IMR-90 (cell line): ENCODE data around the gene SPEG. TPM values are rescaled to one million over a fixed set of nuclear protein-coding genes. Genes with fewer than 3 reads are reported as not detected.

ENCODE experiments used
- ATAC-seq: fragments of 200-7000 bp; cut with Tn5 transposase; 2 replicates; pipeline ENCODE4 v1.9.1; 2020; ENCODE audit warnings: low read depth, mild to moderate bottlenecking, moderate library complexity
- BruUV-seq: library from RNA; stranded (reverse); fragments of 400-500 nt; replicated peaks from 2 replicates; lab custom pipeline; 2021; lab: Mats Ljungman, UMichigan
- CTCF ChIA-PET: fragments of 300-600 bp; formaldehyde crosslinking; extraction: SDS; loops from one replicate; lab custom pipeline; 2021; ENCODE audit warnings: antibody characterized with exemption; lab: Yijun Ruan, JAX
- POLR2A ChIA-PET: fragments of 300-600 bp; sonication (Branson Sonifier 250); formaldehyde crosslinking; loops from one replicate; lab custom pipeline; 2022; ENCODE audit warnings: antibody characterized with exemption; ENCODE audit not compliant: unreplicated experiment; lab: Charles Lee
- DNase-seq: peaks from one replicate; pipeline ENCODE4 v3.0.0; 2013
- H2AFZ ChIP-seq: replicated peaks from 2 replicates; pipeline ENCODE3; 2013; ENCODE audit warnings: low read length, mild to moderate bottlenecking; ENCODE audit not compliant: poor library complexity
- H2AK5ac ChIP-seq: 2 replicates; pipeline ENCODE4 v1.6.1; 2013; ENCODE audit warnings: low read depth, low read length, inconsistent platforms
- H2AK9ac ChIP-seq: replicated peaks from 2 replicates; pipeline ENCODE3; 2013; ENCODE audit warnings: mild to moderate bottlenecking, low read depth, low read length, moderate library complexity; ENCODE audit not compliant: poor library complexity
- H2BK120ac ChIP-seq: 2 replicates; pipeline ENCODE4 v1.6.1; 2013; ENCODE audit warnings: low read depth, low read length, inconsistent platforms
- H2BK15ac ChIP-seq: 3 replicates; pipeline ENCODE4 v1.6.1; 2013; ENCODE audit warnings: low read depth, low read length, inconsistent platforms
- H2BK20ac ChIP-seq: 2 replicates; pipeline ENCODE4 v1.6.1; 2013; ENCODE audit warnings: low read depth, mild to moderate bottlenecking, inconsistent platforms, low read length, moderate library complexity
- H2BK5ac ChIP-seq: 2 replicates; pipeline ENCODE4 v1.6.1; 2013; ENCODE audit warnings: mild to moderate bottlenecking, low read depth, low read length, inconsistent platforms; ENCODE audit not compliant: poor library complexity, severe bottlenecking
- H3K14ac ChIP-seq: replicated peaks from 2 replicates; pipeline ENCODE4 v1.6.1; 2013; ENCODE audit warnings: low read depth, low read length, inconsistent platforms
- H3K18ac ChIP-seq: 2 replicates; pipeline ENCODE4 v1.6.1; 2013; ENCODE audit warnings: low read depth, low read length, control low read depth
- H3K23ac ChIP-seq: 2 replicates; pipeline ENCODE4 v1.6.1; 2013; ENCODE audit warnings: low read depth, low read length, inconsistent platforms
- H3K27ac ChIP-seq: 2 replicates; pipeline ENCODE4 v1.5.1; 2013; ENCODE audit warnings: mild to moderate bottlenecking, control low read depth, low read length; ENCODE audit not compliant: insufficient read depth
- H3K27me3 ChIP-seq: 2 replicates; pipeline ENCODE4 v1.6.1; 2013; ENCODE audit warnings: low read length; ENCODE audit not compliant: control insufficient read depth, insufficient read depth
- H3K36me3 ChIP-seq: 2 replicates; pipeline ENCODE4 v1.6.1; 2013; ENCODE audit warnings: low read length, mixed read lengths; ENCODE audit not compliant: control insufficient read depth, insufficient read depth
- H3K4ac ChIP-seq: 2 replicates; pipeline ENCODE4 v1.6.1; 2013; ENCODE audit warnings: low read depth, low read length, inconsistent platforms
- H3K4me1 ChIP-seq: 2 replicates; pipeline ENCODE4 v1.6.1; 2013; ENCODE audit warnings: low read length, mixed read lengths; ENCODE audit not compliant: control insufficient read depth, insufficient read depth
- H3K4me2 ChIP-seq: 2 replicates; pipeline ENCODE4 v1.6.1; 2013; ENCODE audit warnings: low read depth, mild to moderate bottlenecking, control low read depth, low read length, moderate library complexity
- H3K4me3 ChIP-seq: 2 replicates; pipeline ENCODE4 v1.5.1; 2013; ENCODE audit warnings: low read depth, mild to moderate bottlenecking, control low read depth, low read length, moderate library complexity; ENCODE audit not compliant: insufficient read depth
- H3K56ac ChIP-seq: 2 replicates; pipeline ENCODE4 v1.6.1; 2013; ENCODE audit warnings: low read length, inconsistent platforms; ENCODE audit not compliant: insufficient read depth; ENCODE audit errors: extremely low read depth
- H3K79me1 ChIP-seq, 2 experiments: 2 replicates each; pipeline ENCODE4 v1.6.1; 2013; ENCODE audit warnings: low read length in 2 of 2, inconsistent platforms in 1 of 2, low read depth in 1 of 2
- H3K9ac ChIP-seq: 2 replicates; pipeline ENCODE4 v1.6.1; 2013; ENCODE audit warnings: low read depth, low read length, control low read depth
- H3K9me1 ChIP-seq: 2 replicates; pipeline ENCODE4 v1.6.1; 2013; ENCODE audit warnings: low read length, inconsistent platforms; ENCODE audit not compliant: insufficient read depth
- H3K9me3 ChIP-seq: 2 replicates; pipeline ENCODE4 v1.6.1; 2013; ENCODE audit warnings: low read length; ENCODE audit not compliant: control insufficient read depth, insufficient read depth
- H4K20me1 ChIP-seq: 2 replicates; pipeline ENCODE4 v1.6.1; 2013; ENCODE audit warnings: low read length, inconsistent platforms; ENCODE audit not compliant: insufficient read depth
- H4K5ac ChIP-seq: 2 replicates; pipeline ENCODE4 v1.6.1; 2013; ENCODE audit warnings: mild to moderate bottlenecking, low read depth, low read length, control low read depth
- H4K8ac ChIP-seq, 2 experiments: 2 replicates each; pipeline ENCODE4 v1.6.1; 2013; ENCODE audit warnings: low read depth in 2 of 2, low read length in 2 of 2, control low read depth in 1 of 2, inconsistent platforms in 1 of 2
- H4K91ac ChIP-seq: 2 replicates; pipeline ENCODE4 v1.6.1; 2013; ENCODE audit warnings: low read depth, low read length, inconsistent platforms; ENCODE audit not compliant: insufficient read depth
- FOS ChIP-seq: fragments of 150-350 bp; IDR thresholded peaks from 2 replicates; pipeline ENCODE4 v1.6.1; 2016; ENCODE audit warnings: low read depth, low read length
- RAD21 ChIP-seq: IDR thresholded peaks from 2 replicates; pipeline ENCODE4 v1.6.1; 2012; ENCODE audit warnings: low read length, improper control_type of control experiment
- WGBS, 2 experiments: methylation state at CpG; one replicate each; pipeline versions ENCODE4 v1.1.5 to v1.1.7; 2013; ENCODE audit warnings: missing lambda C conversion rate in 2 of 2; ENCODE audit not compliant: insufficient read length in 1 of 2; ENCODE audit errors: extremely low coverage in 2 of 2; 5-methylcytosine and 5-hydroxymethylcytosine counted together
- dilution Hi-C: fragments of 300-500 bp; cut with HindIII; formaldehyde crosslinking; loops from one replicate; pipeline ENCODE4 v1.14.3; 2018; ENCODE audit warnings: low sequenced_read_pairs; ENCODE audit not compliant: unreplicated experiment
- in situ Hi-C: fragments of 300-500 bp; cut with MboI; formaldehyde crosslinking; loops from 3 replicates; pipeline ENCODE4 v1.14.3; 2019; ENCODE audit warnings: low sequenced_read_pairs, inconsistent platforms, mixed read lengths
- intact Hi-C: fragments of 100-400 bp; cut with micrococcal nuclease; formaldehyde crosslinking; loops from 2 replicates; pipeline ENCODE4 v1.10.0; 2022
- polyA plus RNA-seq, 3 experiments: library from polyadenylated mRNA; depleted of rRNA; stranded (reverse); fragments of >200 nt; gene quantifications; 2 replicates each; pipeline ENCODE4 v1.2.3, GENCODE V29; 2012; ENCODE audit warnings: low replicate concordance in 1 of 3
- total RNA-seq: library from RNA; depleted of rRNA; stranded (reverse); fragments of >200 nt; gene quantifications from 2 replicates; pipeline ENCODE4 v1.2.3, GENCODE V29; 2012
- TF ChIP-seq, protein P1 (sequence below): fragments of 150-350 bp; IDR thresholded peaks from 2 replicates; pipeline ENCODE4 v1.6.1; 2017; ENCODE audit warnings: mild to moderate bottlenecking, antibody characterized with exemption, low read length, low read depth

Gene SPEG
- total and polyA plus RNA-seq, 2 of the 4 experiments (the other 2 are of a cell fraction) = 6.8 to 81.6 TPM

GRCh38 chr2:219398721-219399363 lies 35.8 kb upstream of the SPEG start:
- H4K91ac ChIP-seq = no peak overlapping the region
- no peak overlapping the region for H3K18ac ChIP-seq
- H2AK9ac ChIP-seq = no peak overlapping the region
- peaks cover 11% of the 10 kb centered on the region for H3K4me1 ChIP-seq
- no peak overlapping the region for H2BK5ac ChIP-seq
- no peak overlapping the region for H2AK5ac ChIP-seq
- no peaks in the 10 kb centered on the region for H3K9me3 ChIP-seq
- H3K4me2 ChIP-seq = peak overlapping the region; percentile 60
- intact Hi-C loops = no loop called here
- peaks cover 3% of the 10 kb centered on the region for H3K27me3 ChIP-seq
- ChIA-PET POLR2A (interaction anchor here (0.5 kb wide), 1 partner anchor 11 kb away, joined by 4 read pairs; the partner anchor contains the start of gene DNPEP), CTCF (interaction anchor here (1.0 kb wide), 2 partner anchors 10 to 131 kb away, joined by 3 to 4 read pairs; no protein-coding TSS in a partner anchor)
- TF ChIP-seq, protein P1, sequence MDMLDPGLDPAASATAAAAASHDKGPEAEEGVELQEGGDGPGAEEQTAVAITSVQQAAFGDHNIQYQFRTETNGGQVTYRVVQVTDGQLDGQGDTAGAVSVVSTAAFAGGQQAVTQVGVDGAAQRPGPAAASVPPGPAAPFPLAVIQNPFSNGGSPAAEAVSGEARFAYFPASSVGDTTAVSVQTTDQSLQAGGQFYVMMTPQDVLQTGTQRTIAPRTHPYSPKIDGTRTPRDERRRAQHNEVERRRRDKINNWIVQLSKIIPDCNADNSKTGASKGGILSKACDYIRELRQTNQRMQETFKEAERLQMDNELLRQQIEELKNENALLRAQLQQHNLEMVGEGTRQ = no peak
- no peak for TF ChIP-seq RAD21
- TF ChIP-seq FOS = peak; percentile 60; the same call in 1 of the 2 replicates
- H3K56ac ChIP-seq = no peak overlapping the region
- H3K4ac ChIP-seq = no peak overlapping the region
- no peak overlapping the region for H4K8ac ChIP-seq
- DNase-seq (peak; percentile 68), ATAC-seq (peak; percentile 64)
- H3K27ac ChIP-seq = no peak overlapping the region
- no CpG with 5 or more reads among the region's 5 CpGs for WGBS, 2 experiments
- H3K4me3 ChIP-seq = no peak overlapping the region
- H2AFZ ChIP-seq = no peak overlapping the region
- H2BK15ac ChIP-seq = no peak overlapping the region
- no peaks in the 10 kb centered on the region for H3K36me3 ChIP-seq
- H3K9ac ChIP-seq = no peak overlapping the region
- in situ Hi-C loops = no loop called here
- no peaks in the 10 kb centered on the region for H3K79me1 ChIP-seq
- H3K23ac ChIP-seq = no peak overlapping the region
- H2BK20ac ChIP-seq = no peak overlapping the region
- no TSS peak for BruUV-seq
- H4K20me1 ChIP-seq = no peaks in the 10 kb centered on the region
- dilution Hi-C loops = no loop called here
- peaks cover 4% of the 10 kb centered on the region; the same call in 1 of the 2 replicates for H3K9me1 ChIP-seq
- no peak overlapping the region for H3K14ac ChIP-seq
- no peak overlapping the region for H2BK120ac ChIP-seq
- no peak overlapping the region for H4K5ac ChIP-seq
